Hepatocyte (in vitro differentiated cells): ENCODE data around the gene SLC9A4. TPM values are rescaled to one million over a fixed set of nuclear protein-coding genes. Genes with fewer than 3 reads are reported as not detected.

Experiments used
- DNase-seq: peaks from one replicate; pipeline ENCODE4 v3.0.0-alpha.2; 2016; ENCODE audit warnings: low spot score
- H2AFZ ChIP-seq: fragments of 200-600 bp; sonication (generic); 2 replicates; pipeline ENCODE4 v1.6.0; 2016; ENCODE audit warnings: antibody characterized with exemption, mild to moderate bottlenecking
- H3K27ac ChIP-seq: fragments of 200-600 bp; sonication (generic); 2 replicates; pipeline ENCODE4 v1.5.1; 2016; ENCODE audit warnings: mild to moderate bottlenecking
- H3K27me3 ChIP-seq: fragments of 200-600 bp; sonication (generic); 2 replicates; pipeline ENCODE4 v1.6.1; 2016
- H3K36me3 ChIP-seq: fragments of 200-600 bp; sonication (generic); replicated peaks from 2 replicates; pipeline ENCODE4 v1.5.1; 2016; ENCODE audit warnings: low read depth; ENCODE audit not compliant: insufficient read depth
- H3K4me1 ChIP-seq: fragments of 200-600 bp; sonication (generic); 2 replicates; pipeline ENCODE4 v1.5.1; 2016; ENCODE audit warnings: mild to moderate bottlenecking, moderate library complexity; ENCODE audit not compliant: insufficient read depth
- H3K4me2 ChIP-seq: fragments of 200-600 bp; sonication (generic); 2 replicates; pipeline ENCODE4 v1.6.0; 2016
- H3K4me3 ChIP-seq: fragments of 200-600 bp; sonication (generic); 2 replicates; pipeline ENCODE4 v1.5.1; 2016; ENCODE audit warnings: mild to moderate bottlenecking
- H3K79me2 ChIP-seq: fragments of 200-600 bp; sonication (generic); 2 replicates; pipeline ENCODE4 v1.6.0; 2017; ENCODE audit warnings: mild to moderate bottlenecking
- H3K9me2 ChIP-seq: fragments of 200-600 bp; sonication (generic); replicated peaks from 2 replicates; pipeline ENCODE4 v1.6.0; 2017; ENCODE audit warnings: mild to moderate bottlenecking; ENCODE audit not compliant: insufficient read depth
- H3K9me3 ChIP-seq: fragments of 200-600 bp; sonication (generic); 2 replicates; pipeline ENCODE4 v1.5.1; 2016; ENCODE audit warnings: low read depth, mild to moderate bottlenecking
- H4K20me1 ChIP-seq: fragments of 200-600 bp; sonication (generic); 2 replicates; pipeline ENCODE4 v1.6.0; 2016; ENCODE audit warnings: mild to moderate bottlenecking; ENCODE audit not compliant: insufficient read depth, poor library complexity, severe bottlenecking
- EZH2 ChIP-seq: fragments of 200-600 bp; sonication (generic); IDR thresholded peaks from 2 replicates; pipeline ENCODE4 v1.6.1; 2016; ENCODE audit warnings: antibody characterized with exemption, mild to moderate bottlenecking, borderline replicate concordance
- EZH2phosphoT487 ChIP-seq: fragments of 200-600 bp; sonication (generic); IDR thresholded peaks from one replicate; pipeline ENCODE4 v1.6.1; 2018; ENCODE audit warnings: antibody characterized with exemption, mild to moderate bottlenecking, low read depth, moderate library complexity; ENCODE audit not compliant: unreplicated experiment, severe bottlenecking
- WGBS: methylation state at CpG from one replicate; pipeline ENCODE4 v1.1.6; 2016; ENCODE audit warnings: low lambda C conversion rate; ENCODE audit errors: missing lambda C conversion rate; 5-methylcytosine and 5-hydroxymethylcytosine counted together
- polyA plus RNA-seq: library from polyadenylated mRNA; unstranded; fragments of >200 nt; fragmentation: Nextera tagmentation; extraction: Ambion mirVana; gene quantifications from 2 replicates; pipeline ENCODE4 v1.2.1, GENCODE V29; 2016
- total RNA-seq: library from RNA; depleted of rRNA; stranded (reverse); fragments of >200 nt; gene quantifications from 2 replicates; pipeline ENCODE4 v1.2.3, GENCODE V29; 2014
- TF ChIP-seq, protein P1 (sequence below): fragments of 200-600 bp; sonication (generic); IDR thresholded peaks from 2 replicates; pipeline ENCODE4 v1.5.1; 2016; ENCODE audit warnings: antibody characterized with exemption, mild to moderate bottlenecking; ENCODE audit not compliant: poor library complexity

SLC9A4 gene
- total and polyA plus RNA-seq, 2 experiments from 2014 or later = 0.80 to 1.6 TPM

DNA sequence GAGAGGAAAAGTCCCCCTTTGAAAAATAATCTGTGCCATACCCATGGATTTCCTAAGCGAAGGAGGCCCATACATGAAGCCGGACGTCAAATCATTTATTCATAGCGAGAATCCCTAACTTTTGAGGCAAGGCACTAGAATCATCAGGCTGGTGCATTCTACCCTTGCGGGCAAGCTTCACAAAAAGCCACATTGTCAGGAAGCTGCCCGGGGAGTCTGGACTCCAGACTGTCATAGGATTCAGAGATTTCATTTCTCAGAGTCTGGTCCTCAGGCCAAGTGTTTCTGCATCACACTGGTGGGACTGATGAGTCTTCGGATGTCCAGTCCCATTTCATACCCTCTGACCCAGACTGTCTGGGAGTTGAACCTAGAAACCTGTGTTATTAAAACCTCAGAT, 8.9 kb downstream of the SLC9A4 start:
- 76% methylated on average over 7 of the region's 7 CpGs for WGBS

DNA sequence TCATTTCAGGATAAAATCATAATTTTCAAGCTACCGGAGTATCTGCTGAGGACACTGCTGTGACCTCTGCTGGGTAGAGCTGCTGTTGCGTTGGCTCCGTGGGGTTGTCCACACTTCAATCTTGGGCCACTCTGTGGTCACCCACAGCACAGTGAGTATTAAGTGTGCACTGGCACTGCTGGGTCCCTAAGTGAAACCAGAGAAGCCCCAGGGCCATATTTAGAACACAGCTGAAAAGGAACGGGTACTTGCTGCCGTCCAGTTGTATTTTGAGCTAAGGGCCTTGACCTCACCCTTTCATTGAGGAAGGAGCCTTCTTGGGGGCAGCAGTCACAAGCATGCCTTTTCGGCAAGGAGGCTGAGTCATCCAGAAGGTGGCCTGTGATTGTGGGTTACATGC, 10.1 kb downstream of the SLC9A4 start:
- Histone ChIP-seq H2AFZ (no peak overlapping the region), H3K9me2 (no peaks in the 10 kb centered on the region), H3K4me1 (no peaks in the 10 kb centered on the region), H3K4me2 (no peak overlapping the region), H3K9me3 (no peaks in the 10 kb centered on the region), H3K27me3 (no peaks in the 10 kb centered on the region), H4K20me1 (no peaks in the 10 kb centered on the region), H3K36me3 (no peaks in the 10 kb centered on the region), H3K4me3 (no peak overlapping the region), H3K79me2 (no peaks in the 10 kb centered on the region), H3K27ac (no peak overlapping the region)
- WGBS = 95% methylated on average over 6 of the region's 6 CpGs
- TF ChIP-seq, protein P1, sequence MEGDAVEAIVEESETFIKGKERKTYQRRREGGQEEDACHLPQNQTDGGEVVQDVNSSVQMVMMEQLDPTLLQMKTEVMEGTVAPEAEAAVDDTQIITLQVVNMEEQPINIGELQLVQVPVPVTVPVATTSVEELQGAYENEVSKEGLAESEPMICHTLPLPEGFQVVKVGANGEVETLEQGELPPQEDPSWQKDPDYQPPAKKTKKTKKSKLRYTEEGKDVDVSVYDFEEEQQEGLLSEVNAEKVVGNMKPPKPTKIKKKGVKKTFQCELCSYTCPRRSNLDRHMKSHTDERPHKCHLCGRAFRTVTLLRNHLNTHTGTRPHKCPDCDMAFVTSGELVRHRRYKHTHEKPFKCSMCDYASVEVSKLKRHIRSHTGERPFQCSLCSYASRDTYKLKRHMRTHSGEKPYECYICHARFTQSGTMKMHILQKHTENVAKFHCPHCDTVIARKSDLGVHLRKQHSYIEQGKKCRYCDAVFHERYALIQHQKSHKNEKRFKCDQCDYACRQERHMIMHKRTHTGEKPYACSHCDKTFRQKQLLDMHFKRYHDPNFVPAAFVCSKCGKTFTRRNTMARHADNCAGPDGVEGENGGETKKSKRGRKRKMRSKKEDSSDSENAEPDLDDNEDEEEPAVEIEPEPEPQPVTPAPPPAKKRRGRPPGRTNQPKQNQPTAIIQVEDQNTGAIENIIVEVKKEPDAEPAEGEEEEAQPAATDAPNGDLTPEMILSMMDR = no peak
- TF ChIP-seq EZH2phosphoT487 = no peak
- DNase-seq = no peak

More for the DNA sequence above, 8.9 kb downstream of the SLC9A4 start:
- H3K4me3 ChIP-seq = no peak overlapping the region
- no peaks in the 10 kb centered on the region for H3K9me3 ChIP-seq
- H3K4me1 ChIP-seq = no peaks in the 10 kb centered on the region
- no peak for DNase-seq
- H3K27ac ChIP-seq = no peak overlapping the region
- H2AFZ ChIP-seq = no peak overlapping the region
- H3K79me2 ChIP-seq = no peaks in the 10 kb centered on the region
- no peak overlapping the region for H3K4me2 ChIP-seq
- no peaks in the 10 kb centered on the region for H3K27me3 ChIP-seq
- TF ChIP-seq EZH2phosphoT487 (no peak), EZH2 (no peak)
- TF ChIP-seq, protein P1 = no peak
- no peaks in the 10 kb centered on the region for H3K9me2 ChIP-seq
- H4K20me1 ChIP-seq = no peaks in the 10 kb centered on the region
- no peaks in the 10 kb centered on the region for H3K36me3 ChIP-seq

DNA sequence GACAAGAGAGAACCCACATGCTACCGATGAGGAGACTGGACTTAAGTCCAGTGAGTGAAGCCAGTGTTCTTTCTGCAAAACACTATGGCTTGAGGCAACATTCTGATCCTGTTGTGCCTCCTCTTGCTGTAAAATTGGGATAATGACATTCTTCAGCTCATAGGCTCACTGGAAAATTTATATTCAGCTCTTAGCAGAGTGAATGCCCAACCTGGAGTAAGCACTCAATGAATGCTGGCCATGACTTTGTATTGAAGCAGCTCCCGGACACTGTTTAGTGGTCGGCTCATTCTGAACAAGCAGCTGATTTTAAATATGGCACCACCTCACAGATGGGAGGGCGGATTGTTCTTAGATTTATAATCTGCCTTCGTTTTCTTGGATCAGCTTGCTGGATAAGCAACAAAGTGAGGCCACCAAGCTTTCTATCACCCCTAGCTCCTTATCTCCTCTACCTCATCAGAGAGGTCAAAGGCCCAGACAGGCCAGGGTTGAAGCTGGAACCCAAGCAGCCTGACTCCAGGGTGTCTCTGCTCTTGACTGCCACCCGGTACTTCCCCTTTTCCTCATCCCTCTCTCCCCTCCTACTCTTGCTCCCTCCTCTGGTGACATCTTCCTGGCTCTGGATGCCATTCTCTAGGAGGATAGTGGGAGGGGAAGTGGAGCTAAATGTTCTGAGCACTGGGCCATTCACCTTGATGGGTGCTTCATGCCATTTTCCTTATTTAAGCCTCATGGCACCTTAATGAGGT, 11.5 kb downstream of the SLC9A4 start:
- DNase-seq = no peak
- H3K9me2 ChIP-seq = no peaks in the 10 kb centered on the region
- no peaks in the 10 kb centered on the region for H3K4me1 ChIP-seq
- no peak for TF ChIP-seq EZH2
- no peak for TF ChIP-seq EZH2phosphoT487
- TF ChIP-seq, protein P1 = no peak
- H3K9me3 ChIP-seq = no peaks in the 10 kb centered on the region
- 76% methylated on average over 6 of the region's 6 CpGs for WGBS
- H3K27ac ChIP-seq = no peak overlapping the region
- H2AFZ ChIP-seq = no peak overlapping the region
- no peaks in the 10 kb centered on the region for H4K20me1 ChIP-seq
- H3K36me3 ChIP-seq = no peaks in the 10 kb centered on the region
- no peak overlapping the region for H3K4me3 ChIP-seq
- H3K27me3 ChIP-seq = no peaks in the 10 kb centered on the region
- no peaks in the 10 kb centered on the region for H3K79me2 ChIP-seq
- H3K4me2 ChIP-seq = no peak overlapping the region
